GM19324 (cell line): ENCODE measurements around the gene SHC3.

Experiments used
- ATAC-seq: cut with Tn5 transposase; IDR thresholded peaks from one replicate; pipeline ENCODE4 v1.9.1; 2021; ENCODE audit warnings: mild to moderate bottlenecking, moderate library complexity; ENCODE audit not compliant: unreplicated experiment, low FRiP score

Gene SHC3

DNA sequence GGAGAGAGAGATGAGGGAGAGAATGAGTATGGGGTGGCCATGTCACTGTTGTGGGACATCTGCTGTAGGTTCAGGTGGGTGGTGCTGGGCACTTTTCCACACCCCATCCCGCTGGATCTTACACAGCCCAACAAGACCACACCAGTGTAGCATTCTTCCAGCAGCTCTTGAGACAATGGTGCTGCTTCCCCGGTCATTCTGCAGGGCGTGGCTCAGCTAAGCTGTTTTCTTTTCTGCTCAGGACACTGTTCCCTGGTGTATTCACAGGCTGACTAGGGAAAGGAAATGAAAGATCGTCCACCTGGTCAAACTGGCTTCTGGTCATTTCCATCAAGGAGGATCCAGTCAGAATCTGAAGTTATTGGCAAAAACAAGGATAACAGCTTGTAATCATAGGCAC, 111.8 kb downstream of the SHC3 start:
- no peak for ATAC-seq

DNA sequence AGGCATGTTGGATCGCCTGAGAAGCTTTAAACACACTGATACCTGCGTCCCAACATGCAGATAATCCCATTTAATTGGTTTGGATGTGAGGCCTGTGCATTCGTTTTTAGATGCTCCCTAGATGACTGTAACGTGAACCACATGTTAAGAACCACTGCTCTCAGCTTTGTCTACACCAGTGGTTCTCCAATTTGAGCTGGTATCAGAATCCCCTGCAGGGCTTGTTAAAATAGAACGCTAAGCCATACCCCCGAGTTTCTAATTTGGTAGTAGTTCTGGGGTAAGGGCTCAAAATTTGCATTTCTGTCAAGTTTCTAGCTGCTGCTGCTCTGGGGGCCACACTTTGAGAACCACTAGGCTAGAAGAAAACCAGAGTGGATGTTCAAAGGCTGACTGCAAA, 112.7 kb downstream of the SHC3 start:
- ATAC-seq, result no peak

GRCh38 chr9:89060790-89061189, 117.8 kb downstream of the SHC3 start:
- no peak for ATAC-seq

GRCh38 chr9:89059925-89060506, 118.6 kb downstream of the SHC3 start:
- no peak for ATAC-seq

GRCh38 chr9:89058906-89059305, 119.7 kb downstream of the SHC3 start:
- ATAC-seq, result no peak

GRCh38 chr9:89054865-89055495, 123.6 kb downstream of the SHC3 start:
- no peak for ATAC-seq

DNA sequence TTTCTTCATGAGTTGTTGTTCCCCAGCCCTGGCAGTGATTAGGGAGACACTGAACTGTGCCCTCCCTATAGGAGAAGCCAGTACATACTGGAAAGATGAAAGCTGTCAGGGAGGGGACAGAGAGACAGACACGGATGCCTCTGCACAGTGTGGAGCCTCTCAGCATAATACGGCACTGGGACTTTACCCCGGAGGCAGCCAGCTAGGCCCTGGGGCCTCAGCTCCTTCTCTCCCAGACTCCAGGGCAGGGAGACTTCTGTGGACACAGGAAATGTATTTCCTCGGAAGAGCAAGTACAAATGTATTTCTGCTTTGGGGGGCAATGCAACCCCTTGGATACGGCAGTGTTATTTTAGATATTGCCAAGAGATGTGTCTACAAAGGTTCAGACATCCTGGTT, 125.3 kb downstream of the SHC3 start:
- no peak for ATAC-seq

DNA sequence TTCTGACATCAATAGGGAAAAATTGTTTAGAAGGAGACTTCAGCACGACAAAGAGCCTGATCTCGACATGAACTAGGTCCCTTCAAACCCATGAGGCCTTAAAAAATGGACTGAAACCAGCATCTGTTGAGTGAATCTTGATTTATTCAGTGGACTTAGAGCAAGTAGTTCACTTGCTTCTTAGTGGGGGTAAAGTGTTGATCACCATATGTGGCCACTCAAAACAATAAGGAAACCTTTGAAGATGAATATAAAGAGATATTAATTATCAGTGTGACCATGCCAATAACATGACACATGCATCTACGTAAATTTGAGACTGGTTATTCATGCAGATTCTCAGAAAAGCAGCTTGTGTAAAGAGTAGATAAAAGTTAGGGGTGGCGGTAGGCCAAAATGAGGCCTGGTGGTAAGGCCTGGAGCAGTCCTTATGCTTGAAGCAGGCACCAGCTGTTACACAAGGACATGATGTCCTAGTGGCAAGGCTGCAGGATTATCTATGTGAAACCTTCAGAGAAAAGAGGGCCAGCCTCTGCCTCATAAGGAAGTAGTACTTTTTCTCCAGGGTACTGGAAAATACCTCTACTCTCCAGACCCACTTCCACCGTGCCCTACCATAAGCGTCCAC, 126.0 kb downstream of the SHC3 start:
- no peak for ATAC-seq

GRCh38 chr9:89051421-89052025, 127.1 kb downstream of the SHC3 start:
- no peak for ATAC-seq

GRCh38 chr9:89049646-89050045, 129.0 kb downstream of the SHC3 start:
- ATAC-seq, result no peak

- no peak for ATAC-seq
These were observed 130.0 kb downstream of the SHC3 start for GRCh38 chr9:89048616-89049015.

DNA sequence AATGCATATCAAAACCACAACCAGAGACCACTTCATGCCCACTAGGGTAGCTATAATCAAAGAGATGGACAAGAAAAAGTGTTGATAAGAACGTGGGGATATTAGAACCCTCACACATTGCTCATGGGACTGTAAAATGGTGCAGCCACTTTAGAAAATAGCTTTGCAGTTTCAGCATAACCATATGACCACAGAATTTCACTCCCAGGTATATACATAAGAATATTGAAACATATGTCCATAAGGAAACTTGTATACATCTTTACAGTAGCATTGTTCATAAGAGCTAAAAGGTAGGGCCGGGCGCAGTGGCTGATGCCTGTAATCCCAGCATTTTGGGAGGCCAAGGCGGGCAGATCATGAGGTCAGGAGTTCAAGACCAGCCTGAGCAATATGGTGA, 131.0 kb downstream of the SHC3 start:
- no peak for ATAC-seq

DNA sequence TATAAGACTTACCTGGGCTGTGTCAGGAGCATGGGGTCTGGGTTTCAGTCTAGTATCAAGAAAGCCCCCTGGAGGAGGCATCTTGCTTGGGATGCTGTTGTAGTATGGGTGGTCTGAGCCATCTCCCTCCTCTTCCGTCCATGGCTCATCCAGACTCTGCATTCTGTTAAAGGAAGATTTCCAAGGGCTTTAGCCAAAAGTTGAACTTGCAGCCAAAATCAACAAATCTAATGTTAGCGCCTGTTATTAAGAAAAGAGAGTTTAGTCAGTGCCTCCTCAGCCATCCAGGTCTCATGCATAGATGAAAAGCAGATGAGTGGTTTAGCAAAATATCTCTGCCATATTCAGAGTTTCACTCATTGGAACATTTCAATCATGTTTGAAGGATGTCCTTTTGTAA, 131.8 kb downstream of the SHC3 start:
- no peak for ATAC-seq

- no peak for ATAC-seq
These were observed 133.7 kb downstream of the SHC3 start for GRCh38 chr9:89044881-89045280.

GRCh38 chr9:89044104-89044503, 134.5 kb downstream of the SHC3 start:
- ATAC-seq, result no peak

- no peak for ATAC-seq
These were observed 135.6 kb downstream of the SHC3 start for GRCh38 chr9:89042984-89043383.

GRCh38 chr9:89039664-89040063, 139.0 kb downstream of the SHC3 start:
- no peak for ATAC-seq

DNA sequence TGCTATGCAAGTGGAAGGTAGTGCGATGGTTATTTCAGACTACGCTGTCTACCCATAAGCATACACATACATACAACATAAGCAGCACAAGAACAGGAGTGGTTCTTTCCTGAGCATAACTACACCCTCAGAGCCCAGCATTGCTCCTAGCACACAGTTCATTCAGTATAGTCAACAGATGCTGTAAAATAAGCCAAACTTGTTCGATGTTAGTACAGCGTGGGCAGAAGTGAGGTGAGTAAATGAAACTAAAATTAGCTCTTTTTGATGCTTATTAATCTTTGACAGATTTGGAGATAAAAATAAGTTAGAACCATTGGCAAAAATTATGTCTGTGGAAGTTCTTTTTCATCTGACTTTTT, 139.5 kb downstream of the SHC3 start:
- no peak for ATAC-seq

DNA sequence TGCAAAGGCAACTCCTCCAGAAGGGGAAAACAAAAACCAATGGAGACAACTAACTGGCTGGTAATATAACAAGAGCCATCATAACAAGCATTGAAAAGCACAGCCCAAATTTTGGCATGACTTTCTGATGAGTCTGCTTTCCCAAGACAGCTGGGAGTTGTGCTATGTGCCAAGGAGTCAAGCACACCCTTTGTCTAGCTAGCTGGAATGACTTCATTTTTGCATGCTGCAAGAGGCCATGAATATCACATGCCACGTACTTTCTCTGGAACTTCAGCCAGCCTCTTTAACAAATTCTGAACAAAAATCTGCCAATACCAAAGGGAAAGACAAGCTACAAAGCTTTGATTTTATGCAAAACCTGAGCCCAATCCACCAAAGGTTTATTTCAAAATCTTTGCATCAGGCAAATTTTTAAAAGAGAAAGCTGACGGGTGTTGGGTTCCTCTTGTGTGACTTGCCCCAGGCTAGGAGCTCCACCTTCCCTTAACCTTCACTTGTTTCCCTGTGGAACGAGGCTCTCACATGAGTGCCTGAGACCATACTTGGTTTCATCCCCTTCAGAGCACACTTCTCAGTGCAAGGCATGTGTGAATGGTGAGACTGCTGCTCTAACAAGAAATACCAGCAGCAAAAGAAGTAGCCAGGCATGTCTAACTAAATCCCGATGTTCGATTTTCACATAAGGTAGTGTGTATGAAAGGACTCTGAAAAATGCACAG, 140.1 kb downstream of the SHC3 start:
- ATAC-seq, result no peak

DNA sequence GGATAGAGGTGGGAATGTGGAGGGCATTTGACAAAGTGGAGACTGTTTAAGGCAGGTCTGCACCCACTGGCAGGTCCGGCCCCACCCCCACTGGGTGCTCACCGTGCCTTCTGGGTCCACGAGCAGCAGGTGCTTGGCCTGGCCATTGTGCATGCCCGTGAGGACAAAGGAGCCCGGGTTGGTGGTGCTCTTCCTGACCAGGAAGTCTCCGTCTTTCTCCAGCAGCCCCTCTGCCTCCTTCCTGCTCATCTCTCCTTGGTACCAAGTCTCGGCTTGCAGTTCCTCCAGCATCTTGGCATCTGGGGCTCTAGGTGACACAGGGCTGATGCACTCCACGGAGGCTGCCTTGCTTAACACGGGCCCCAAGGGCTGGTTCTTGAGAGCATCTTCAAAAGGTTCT, 140.7 kb downstream of the SHC3 start:
- no peak for ATAC-seq

DNA sequence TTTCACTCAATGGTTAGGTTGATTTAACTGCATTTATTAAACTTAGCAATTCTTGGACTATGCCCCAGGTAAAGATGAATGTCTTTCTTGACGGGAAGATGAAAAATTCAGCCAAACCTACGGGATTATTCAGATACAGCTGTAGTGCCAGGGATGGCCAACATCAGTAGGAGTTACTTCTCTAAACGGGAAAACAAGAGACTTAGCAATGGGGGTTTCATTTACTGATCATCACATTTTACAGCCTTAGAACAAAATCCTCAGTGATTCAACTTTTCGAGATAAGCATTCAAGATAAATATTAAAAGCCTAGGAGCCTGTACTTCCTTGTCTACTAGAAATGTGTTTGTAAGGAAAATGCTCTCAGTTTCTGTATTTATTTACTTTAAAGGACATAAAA, 141.3 kb downstream of the SHC3 start:
- ATAC-seq, result no peak
